ENCODE measurements around the gene NUDT8.
"Not testable (repeated sequence)": the region's sequence is repeated elsewhere in the genome, so short reads cannot be mapped to it uniquely, and the experiment has no call there.

NUDT8 gene

GRCh38 chr11:67659651-67660165, 30.0 kb upstream of the NUDT8 start:
- DNase-seq = not testable (repeated sequence)

- DNase-seq = no peak
These were observed 27.6 kb upstream of the NUDT8 start for GRCh38 chr11:67657300-67657699.

GRCh38 chr11:67656278-67656922, 26.7 kb upstream of the NUDT8 start:
- no peak for DNase-seq

GRCh38 chr11:67654225-67654624, 24.5 kb upstream of the NUDT8 start:
- no peak for DNase-seq

GRCh38 chr11:67652965-67653845, 23.5 kb upstream of the NUDT8 start:
- no peak for DNase-seq

- DNase-seq = no peak
These were observed 22.4 kb upstream of the NUDT8 start for GRCh38 chr11:67651976-67652781.

GRCh38 chr11:67649634-67650510, 20.1 kb upstream of the NUDT8 start:
- DNase-seq = no peak

- DNase-seq = no peak
These were observed 19.3 kb upstream of the NUDT8 start for GRCh38 chr11:67648796-67649613.

- DNase-seq = peak; percentile 32 to 39
These were observed 18.5 kb upstream of the NUDT8 start for GRCh38 chr11:67648140-67648795.

- no peak for DNase-seq
These were observed 17.7 kb upstream of the NUDT8 start for GRCh38 chr11:67647471-67647870.

- DNase-seq = no peak
These were observed 17.0 kb upstream of the NUDT8 start for GRCh38 chr11:67646535-67647336.

- no peak for DNase-seq
These were observed 16.1 kb upstream of the NUDT8 start for GRCh38 chr11:67645521-67646461.

GRCh38 chr11:67644472-67645418, 15.0 kb upstream of the NUDT8 start:
- no peak for DNase-seq

- no peak for DNase-seq
These were observed 14.3 kb upstream of the NUDT8 start for GRCh38 chr11:67644042-67644441.

- DNase-seq = no peak
These were observed 12.7 kb upstream of the NUDT8 start for GRCh38 chr11:67642173-67643120.
